NB4 (cell line): ENCODE data around the gene RBM38.

Experiments
- DNase-seq: peaks from one replicate; pipeline ENCODE4 v3.0.0; 2010; ENCODE audit warnings: low read depth
- H3K4me3 ChIP-seq: one replicate; pipeline ENCODE4 v1.5.1; 2011; ENCODE audit warnings: mild to moderate bottlenecking, low read depth, low read length, moderate library complexity
- MYC ChIP-seq: IDR thresholded peaks from 2 replicates; pipeline ENCODE4 v1.6.1; 2011; ENCODE audit warnings: low read depth, low read length
- POLR2A ChIP-seq: IDR thresholded peaks from 2 replicates; pipeline ENCODE4 v1.6.1; 2011; ENCODE audit warnings: mild to moderate bottlenecking; ENCODE audit not compliant: insufficient read length; ENCODE audit errors: extremely low read depth
- TF ChIP-seq, protein P1 (sequence below): IDR thresholded peaks from 2 replicates; pipeline ENCODE4 v1.6.1; 2011; ENCODE audit warnings: low read depth, low read length
- TF ChIP-seq, protein P2 (sequence below): IDR thresholded peaks from one replicate; pipeline ENCODE4 v1.5.1; 2012; ENCODE audit warnings: low read depth, low read length

RBM38 gene

DNA sequence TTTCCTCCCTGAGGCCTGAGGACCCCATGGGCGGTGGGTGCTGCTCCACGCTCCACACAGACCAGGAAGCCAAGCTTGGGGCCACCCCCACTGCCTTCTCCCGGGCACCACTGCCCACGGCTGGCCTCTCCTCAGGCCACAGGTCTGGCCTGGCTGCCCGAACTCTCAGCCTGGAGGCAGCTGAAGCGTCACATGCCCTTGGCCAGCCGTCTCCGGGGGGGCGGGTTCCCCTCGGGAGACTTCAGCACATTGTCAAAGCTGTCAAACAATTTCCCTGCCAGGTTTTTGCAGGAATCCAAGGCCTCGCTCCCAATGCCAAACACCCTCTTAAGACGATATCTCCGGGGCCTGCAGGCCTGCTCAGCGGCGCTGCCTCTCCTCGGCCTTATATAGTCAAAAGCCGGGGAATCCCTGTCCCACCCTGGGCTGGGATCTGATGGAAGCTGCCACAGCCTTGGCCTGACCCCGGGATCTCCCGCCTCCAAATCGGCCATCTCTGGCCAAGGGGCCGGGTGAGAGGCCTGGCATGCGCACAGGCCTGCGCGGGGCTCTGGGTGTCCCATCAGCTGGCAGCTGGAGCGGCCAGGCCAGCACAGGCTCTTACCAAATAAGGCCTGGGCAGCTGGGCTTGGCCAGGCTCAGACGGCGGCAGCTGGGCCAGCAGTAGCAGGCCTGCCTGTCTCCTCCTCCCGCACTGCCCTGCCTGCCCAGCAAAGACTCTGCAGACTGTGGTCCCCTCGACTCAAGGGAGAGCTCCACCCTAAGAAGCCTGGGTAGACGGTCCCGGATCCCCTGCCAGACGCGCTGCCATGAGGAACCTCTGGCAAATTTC, 49.7 kb downstream of the RBM38 start:
- TF ChIP-seq, protein P1, sequence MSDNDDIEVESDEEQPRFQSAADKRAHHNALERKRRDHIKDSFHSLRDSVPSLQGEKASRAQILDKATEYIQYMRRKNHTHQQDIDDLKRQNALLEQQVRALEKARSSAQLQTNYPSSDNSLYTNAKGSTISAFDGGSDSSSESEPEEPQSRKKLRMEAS: no peak
- TF ChIP-seq POLR2A (no peak), MYC (no peak)
- TF ChIP-seq, protein P2, sequence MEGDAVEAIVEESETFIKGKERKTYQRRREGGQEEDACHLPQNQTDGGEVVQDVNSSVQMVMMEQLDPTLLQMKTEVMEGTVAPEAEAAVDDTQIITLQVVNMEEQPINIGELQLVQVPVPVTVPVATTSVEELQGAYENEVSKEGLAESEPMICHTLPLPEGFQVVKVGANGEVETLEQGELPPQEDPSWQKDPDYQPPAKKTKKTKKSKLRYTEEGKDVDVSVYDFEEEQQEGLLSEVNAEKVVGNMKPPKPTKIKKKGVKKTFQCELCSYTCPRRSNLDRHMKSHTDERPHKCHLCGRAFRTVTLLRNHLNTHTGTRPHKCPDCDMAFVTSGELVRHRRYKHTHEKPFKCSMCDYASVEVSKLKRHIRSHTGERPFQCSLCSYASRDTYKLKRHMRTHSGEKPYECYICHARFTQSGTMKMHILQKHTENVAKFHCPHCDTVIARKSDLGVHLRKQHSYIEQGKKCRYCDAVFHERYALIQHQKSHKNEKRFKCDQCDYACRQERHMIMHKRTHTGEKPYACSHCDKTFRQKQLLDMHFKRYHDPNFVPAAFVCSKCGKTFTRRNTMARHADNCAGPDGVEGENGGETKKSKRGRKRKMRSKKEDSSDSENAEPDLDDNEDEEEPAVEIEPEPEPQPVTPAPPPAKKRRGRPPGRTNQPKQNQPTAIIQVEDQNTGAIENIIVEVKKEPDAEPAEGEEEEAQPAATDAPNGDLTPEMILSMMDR: no peak

DNA sequence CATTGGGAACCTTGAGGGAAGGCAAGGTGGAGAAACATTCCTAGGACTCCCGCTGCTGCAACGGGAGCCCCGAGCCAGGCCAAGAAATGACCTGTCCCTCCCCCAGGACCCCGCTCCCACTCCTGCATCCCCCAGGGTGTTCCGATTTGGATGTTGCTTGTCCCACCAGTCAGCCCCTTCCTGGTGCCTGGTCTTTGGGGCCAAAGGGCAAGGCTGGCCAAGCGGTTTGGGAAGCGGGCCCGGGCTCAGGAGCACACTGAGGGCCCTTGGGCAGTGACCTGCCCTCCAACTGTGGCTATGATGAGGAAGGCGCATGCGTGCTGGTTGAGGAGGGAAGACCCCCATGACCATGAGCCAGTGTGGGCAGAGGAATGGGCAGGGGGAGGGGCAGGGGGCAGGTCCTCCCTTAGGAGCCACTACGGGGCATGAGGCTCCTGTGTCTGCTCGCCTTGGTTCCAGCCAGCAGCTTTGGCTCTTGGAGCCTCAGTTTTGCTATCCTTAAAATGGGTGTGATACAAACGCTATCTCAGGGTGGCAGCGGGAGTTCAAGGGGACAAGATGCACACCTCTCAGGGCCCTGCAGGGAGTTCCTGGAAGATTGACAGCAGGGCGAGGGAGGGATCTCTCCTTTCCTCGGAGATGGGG, 50.4 kb downstream of the RBM38 start:
- no peak for DNase-seq
- TF ChIP-seq, protein P1: no peak
- TF ChIP-seq MYC (no peak), POLR2A (no peak)
- TF ChIP-seq, protein P2: no peak

More for the DNA sequence above, 49.7 kb downstream of the RBM38 start:
- H3K4me3 ChIP-seq: no peak overlapping the region
- DNase-seq: no peak

DNA sequence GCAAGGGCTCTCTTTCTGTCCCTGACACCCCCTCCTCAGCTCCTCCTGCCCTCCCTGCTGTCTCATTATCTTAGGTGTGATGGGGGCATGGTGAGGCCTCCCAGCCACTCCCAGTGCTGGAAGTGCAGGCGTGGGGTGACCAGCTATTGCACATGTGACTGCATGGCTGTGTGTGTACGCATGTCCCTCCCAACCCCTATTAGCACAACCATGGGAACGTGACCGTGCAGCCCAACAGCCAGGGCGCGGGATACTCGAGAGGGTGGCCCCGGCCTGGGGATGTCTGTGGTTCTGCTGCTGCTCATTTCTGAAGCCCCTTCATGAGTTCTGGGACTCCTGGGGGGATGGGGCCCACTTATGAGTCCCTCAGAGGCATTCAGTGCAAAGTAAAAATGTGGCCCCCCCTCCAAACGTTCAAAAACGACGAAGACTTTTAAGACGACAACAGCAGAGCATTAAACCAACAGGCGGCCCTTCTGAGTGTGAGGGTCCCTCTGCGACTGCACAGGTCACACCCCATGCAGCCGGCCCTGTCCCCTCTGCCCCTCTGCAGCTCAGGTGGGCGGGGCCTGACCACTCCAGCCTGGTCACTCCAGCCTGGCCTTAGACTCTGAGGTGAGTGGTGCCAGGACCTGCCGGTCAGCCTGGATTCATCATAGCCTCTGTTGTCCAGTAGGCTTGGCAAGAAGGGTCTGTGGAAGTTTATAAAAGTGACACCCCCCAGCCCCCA, 51.1 kb downstream of the RBM38 start:
- no peak overlapping the region for H3K4me3 ChIP-seq
- no peak for DNase-seq
- TF ChIP-seq, protein P1: no peak
- TF ChIP-seq MYC: no peak
- TF ChIP-seq, protein P2: no peak
- no peak for TF ChIP-seq POLR2A

More for the DNA sequence above, 50.4 kb downstream of the RBM38 start:
- no peak overlapping the region for H3K4me3 ChIP-seq

DNA sequence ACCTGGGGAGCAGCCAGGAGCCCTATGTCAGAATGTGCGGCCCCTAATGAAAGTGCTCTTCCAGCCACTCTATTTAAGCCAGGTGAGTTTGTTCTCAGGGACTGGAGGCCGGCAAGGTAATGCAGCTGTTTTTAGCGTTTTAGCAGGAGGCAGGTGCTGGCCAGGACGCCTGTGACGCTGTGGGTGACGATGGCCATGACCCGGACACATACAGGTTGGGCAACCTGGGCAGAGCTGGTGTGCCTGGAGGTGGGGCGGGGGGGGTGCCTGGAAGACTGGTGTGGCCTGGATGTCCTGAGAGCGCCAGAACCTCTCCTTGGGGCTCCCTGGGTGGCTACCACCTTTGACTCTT, 51.7 kb downstream of the RBM38 start:
- TF ChIP-seq, protein P1: no peak
- TF ChIP-seq, protein P2: no peak
- no peak for TF ChIP-seq MYC
- no peak for TF ChIP-seq POLR2A
- no peak overlapping the region for H3K4me3 ChIP-seq
- DNase-seq: no peak

DNA sequence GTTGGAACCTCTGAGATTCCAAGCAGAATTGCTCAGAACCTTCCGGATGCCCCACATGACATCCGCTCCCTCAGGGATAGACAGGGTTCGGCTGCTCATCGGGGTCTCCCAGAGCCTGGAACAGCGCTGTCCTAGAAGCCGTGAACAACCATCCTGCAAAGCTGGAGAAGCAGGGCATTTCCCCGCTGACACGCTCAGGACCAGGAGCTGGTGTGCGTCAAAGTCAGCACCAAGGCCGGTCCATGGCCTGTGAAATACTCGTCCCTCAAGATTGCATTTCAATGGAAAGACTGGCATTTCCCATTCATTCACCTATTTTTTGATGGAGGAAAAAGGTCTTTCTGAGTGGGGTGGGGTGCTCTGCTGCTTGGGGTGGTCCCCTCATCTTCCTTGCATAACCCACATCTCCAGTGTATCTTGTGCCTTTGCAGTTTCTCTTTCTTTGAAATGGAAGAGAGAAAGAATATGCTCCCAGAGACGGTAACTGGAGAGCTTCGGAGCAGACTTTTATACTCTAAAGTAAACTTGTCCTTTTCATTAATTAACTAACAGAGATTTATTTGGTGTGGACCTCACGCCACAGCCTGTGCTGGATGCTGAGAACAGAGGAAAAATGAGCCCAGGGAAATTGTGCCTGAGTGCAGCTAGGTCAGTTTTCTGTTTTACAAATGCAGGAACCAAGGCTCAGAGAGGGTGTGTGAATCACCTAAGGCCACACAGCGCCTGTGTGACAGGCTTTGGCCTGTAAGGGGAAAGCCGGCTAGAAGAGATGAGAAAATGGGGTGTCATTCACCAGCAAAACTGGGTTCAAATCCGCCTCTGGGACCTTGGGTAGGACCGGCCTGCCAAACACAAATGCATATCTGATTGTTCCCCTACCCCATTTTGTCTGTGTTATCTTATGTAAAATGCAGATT, 52.4 kb downstream of the RBM38 start:
- no peak overlapping the region for H3K4me3 ChIP-seq
- TF ChIP-seq MYC (no peak), POLR2A (no peak)
- TF ChIP-seq, protein P1: no peak
- TF ChIP-seq, protein P2: no peak
- DNase-seq: no peak
